ENCODE results near the gene MYO1H.

MYO1H gene

GRCh38 chr12:109493938-109494337 is 146.2 kb downstream of the MYO1H start:
- no peak for DNase-seq

- DNase-seq: no peak
Measured at GRCh38 chr12:109494348-109494881, 146.7 kb downstream of the MYO1H start.

GRCh38 chr12:109495012-109495411 is 147.3 kb downstream of the MYO1H start:
- no peak for DNase-seq

GRCh38 chr12:109496306-109496705 is 148.6 kb downstream of the MYO1H start:
- no peak for DNase-seq

- no peak for DNase-seq
Measured at GRCh38 chr12:109497675-109498074, 150.0 kb downstream of the MYO1H start.
